K562 (cell line): ENCODE data around the gene COX6A2. TPM values are rescaled to one million over a fixed set of nuclear protein-coding genes. Genes with fewer than 3 reads are reported as not detected.

Experiments
- CREM ChIP-seq: IDR thresholded peaks from 2 replicates; pipeline ENCODE4 v1.6.1; 2014; ENCODE audit warnings: antibody characterized with exemption, low read depth
- KLF1 ChIP-seq: fragments of 450-650 bp; IDR thresholded peaks from 2 replicates; pipeline ENCODE4 v1.6.1; 2016; ENCODE audit warnings: missing genetic modification characterization, missing compliant biosample characterization
- MYNN ChIP-seq, 2 experiments: sonication (generic); formaldehyde crosslinking in 1 of 2; IDR thresholded peaks; 2 replicates each; pipeline versions ENCODE4 v1.5.0 to v1.6.1; 2016 to 2020; ENCODE audit warnings: antibody characterized with exemption in 1 of 2, missing genetic modification reagents in 1 of 2
- RCOR1 ChIP-seq, 2 experiments: IDR thresholded peaks; 2 replicates each; pipeline ENCODE4 v1.6.1; 2012; ENCODE audit warnings: low read depth in 2 of 2, low read length in 2 of 2, borderline replicate concordance in 1 of 2, improper control_type of control experiment in 1 of 2
- ZNF699 ChIP-seq: fragments of 250-450 bp; sonication (Bioruptor Pico); IDR thresholded peaks from 2 replicates; pipeline ENCODE4 v1.8.0; 2021; ENCODE audit warnings: mild to moderate bottlenecking, moderate library complexity; ENCODE audit not compliant: insufficient replicate concordance
- polyA plus RNA-seq, 8 experiments: library from polyadenylated mRNA; depleted of rRNA in 4 of 8; stranded (reverse) in 5 of 8; unstranded in 3 of 8; fragments of >200 nt; fragmentation: Nextera tagmentation in 2 of 8; fragmentation: Illumina TruSeq in 1 of 8; extraction: Ambion mirVana in 2 of 8; extraction: Trizol in 1 of 8; gene quantifications; 2 replicates each; pipeline versions ENCODE4 v1.2.1 to v1.2.3, GENCODE V29; 2011 to 2014; ENCODE audit warnings: inconsistent platforms in 1 of 8, missing spikeins in 1 of 8
- total RNA-seq, 7 experiments: library from RNA; depleted of rRNA in 6 of 7; stranded (reverse); fragments of >200 nt in 6 of 7; fragmentation: Illumina TruSeq in 2 of 7; extraction: Trizol in 2 of 7; gene quantifications; 2 replicates each; pipeline versions ENCODE4 v1.2.1 to v1.2.3, GENCODE V29; 2011 to 2021; ENCODE audit warnings: low replicate concordance in 1 of 7
- TF ChIP-seq, protein P1 (sequence below): sonication (generic); formaldehyde crosslinking; IDR thresholded peaks from 2 replicates; pipeline ENCODE4 v1.8.0; 2022; ENCODE audit warnings: mild to moderate bottlenecking, missing genetic modification reagents, borderline replicate concordance
- TF ChIP-seq, protein P2 (sequence below): fragments of 250-450 bp; sonication (Bioruptor Pico); IDR thresholded peaks from 2 replicates; pipeline ENCODE4 v1.4.0; 2020

Gene COX6A2
- total and polyA plus RNA-seq, 9 of the 15 experiments (the other 6 are each of a cell fraction or from before 2014, with no cell fraction given): not detected

DNA sequence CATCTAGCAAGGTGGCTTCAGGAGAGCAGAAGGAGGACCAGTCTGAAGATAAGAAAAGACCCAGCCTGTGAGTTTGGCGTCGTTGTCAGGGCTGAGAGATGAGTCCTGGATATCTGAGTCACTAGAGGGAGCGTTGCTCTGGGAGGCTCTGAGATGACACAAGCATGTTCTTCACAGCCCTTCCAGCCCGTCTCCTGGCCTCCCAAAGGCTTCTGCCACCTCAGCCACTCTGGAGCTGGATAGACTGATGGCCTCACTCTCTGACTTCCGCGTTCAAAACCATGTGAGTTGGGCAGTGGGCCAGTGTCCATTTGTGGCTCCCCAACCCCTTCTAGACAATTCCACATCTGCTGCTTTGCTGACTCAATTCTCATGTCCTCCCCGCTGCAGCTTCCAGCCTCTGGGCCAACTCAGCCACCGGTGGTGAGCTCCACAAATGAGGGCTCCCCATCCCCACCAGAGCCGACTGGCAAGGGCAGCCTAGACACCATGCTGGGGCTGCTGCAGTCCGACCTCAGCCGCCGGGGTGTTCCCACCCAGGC lies 46.1 kb upstream of the COX6A2 start (continued):
- TF ChIP-seq CREM (0 out of 2 replicates have a peak, but pooled peaks have one; percentile 27), ZNF699 (CRISPR knock-in tag) (no peak), MYNN (IDR thresholded peaks at IDR 0.05) (no peak), MYNN (CRISPR knock-in tag; IDR thresholded peaks at IDR 0.05) (no peak), KLF1 (tag) (no peak), RCOR1 (IDR thresholded peaks at IDR 0.05; ENCODE audit: borderline replicate concordance in 1 of 2, low read depth in 2 of 2, low read length in 2 of 2) (no peak)
- TF ChIP-seq, protein P1, sequence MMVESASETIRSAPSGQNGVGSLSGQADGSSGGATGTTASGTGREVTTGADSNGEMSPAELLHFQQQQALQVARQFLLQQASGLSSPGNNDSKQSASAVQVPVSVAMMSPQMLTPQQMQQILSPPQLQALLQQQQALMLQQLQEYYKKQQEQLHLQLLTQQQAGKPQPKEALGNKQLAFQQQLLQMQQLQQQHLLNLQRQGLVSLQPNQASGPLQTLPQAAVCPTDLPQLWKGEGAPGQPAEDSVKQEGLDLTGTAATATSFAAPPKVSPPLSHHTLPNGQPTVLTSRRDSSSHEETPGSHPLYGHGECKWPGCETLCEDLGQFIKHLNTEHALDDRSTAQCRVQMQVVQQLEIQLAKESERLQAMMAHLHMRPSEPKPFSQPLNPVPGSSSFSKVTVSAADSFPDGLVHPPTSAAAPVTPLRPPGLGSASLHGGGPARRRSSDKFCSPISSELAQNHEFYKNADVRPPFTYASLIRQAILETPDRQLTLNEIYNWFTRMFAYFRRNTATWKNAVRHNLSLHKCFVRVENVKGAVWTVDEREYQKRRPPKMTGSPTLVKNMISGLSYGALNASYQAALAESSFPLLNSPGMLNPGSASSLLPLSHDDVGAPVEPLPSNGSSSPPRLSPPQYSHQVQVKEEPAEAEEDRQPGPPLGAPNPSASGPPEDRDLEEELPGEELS: no peak
- TF ChIP-seq, protein P2, sequence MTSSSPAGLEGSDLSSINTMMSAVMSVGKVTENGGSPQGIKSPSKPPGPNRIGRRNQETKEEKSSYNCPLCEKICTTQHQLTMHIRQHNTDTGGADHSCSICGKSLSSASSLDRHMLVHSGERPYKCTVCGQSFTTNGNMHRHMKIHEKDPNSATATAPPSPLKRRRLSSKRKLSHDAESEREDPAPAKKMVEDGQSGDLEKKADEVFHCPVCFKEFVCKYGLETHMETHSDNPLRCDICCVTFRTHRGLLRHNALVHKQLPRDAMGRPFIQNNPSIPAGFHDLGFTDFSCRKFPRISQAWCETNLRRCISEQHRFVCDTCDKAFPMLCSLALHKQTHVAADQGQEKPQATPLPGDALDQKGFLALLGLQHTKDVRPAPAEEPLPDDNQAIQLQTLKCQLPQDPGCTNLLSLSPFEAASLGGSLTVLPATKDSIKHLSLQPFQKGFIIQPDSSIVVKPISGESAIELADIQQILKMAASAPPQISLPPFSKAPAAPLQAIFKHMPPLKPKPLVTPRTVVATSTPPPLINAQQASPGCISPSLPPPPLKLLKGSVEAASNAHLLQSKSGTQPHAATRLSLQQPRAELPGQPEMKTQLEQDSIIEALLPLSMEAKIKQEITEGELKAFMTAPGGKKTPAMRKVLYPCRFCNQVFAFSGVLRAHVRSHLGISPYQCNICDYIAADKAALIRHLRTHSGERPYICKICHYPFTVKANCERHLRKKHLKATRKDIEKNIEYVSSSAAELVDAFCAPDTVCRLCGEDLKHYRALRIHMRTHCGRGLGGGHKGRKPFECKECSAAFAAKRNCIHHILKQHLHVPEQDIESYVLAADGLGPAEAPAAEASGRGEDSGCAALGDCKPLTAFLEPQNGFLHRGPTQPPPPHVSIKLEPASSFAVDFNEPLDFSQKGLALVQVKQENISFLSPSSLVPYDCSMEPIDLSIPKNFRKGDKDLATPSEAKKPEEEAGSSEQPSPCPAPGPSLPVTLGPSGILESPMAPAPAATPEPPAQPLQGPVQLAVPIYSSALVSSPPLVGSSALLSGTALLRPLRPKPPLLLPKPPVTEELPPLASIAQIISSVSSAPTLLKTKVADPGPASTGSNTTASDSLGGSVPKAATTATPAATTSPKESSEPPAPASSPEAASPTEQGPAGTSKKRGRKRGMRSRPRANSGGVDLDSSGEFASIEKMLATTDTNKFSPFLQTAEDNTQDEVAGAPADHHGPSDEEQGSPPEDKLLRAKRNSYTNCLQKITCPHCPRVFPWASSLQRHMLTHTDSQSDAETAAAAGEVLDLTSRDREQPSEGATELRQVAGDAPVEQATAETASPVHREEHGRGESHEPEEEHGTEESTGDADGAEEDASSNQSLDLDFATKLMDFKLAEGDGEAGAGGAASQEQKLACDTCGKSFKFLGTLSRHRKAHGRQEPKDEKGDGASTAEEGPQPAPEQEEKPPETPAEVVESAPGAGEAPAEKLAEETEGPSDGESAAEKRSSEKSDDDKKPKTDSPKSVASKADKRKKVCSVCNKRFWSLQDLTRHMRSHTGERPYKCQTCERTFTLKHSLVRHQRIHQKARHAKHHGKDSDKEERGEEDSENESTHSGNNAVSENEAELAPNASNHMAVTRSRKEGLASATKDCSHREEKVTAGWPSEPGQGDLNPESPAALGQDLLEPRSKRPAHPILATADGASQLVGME (CRISPR knock-in tag): no peak
